ENCODE measurements around the gene LMO3. TPM values are rescaled to one million over a fixed set of nuclear protein-coding genes. Genes with fewer than 3 reads are reported as not detected.
A peak's percentile ranks its signal among the peaks of the same experiment; 100 is the strongest.

Gene LMO3
- total RNA-seq, 1 donor from 2014 or later = 2.6 TPM

DNA sequence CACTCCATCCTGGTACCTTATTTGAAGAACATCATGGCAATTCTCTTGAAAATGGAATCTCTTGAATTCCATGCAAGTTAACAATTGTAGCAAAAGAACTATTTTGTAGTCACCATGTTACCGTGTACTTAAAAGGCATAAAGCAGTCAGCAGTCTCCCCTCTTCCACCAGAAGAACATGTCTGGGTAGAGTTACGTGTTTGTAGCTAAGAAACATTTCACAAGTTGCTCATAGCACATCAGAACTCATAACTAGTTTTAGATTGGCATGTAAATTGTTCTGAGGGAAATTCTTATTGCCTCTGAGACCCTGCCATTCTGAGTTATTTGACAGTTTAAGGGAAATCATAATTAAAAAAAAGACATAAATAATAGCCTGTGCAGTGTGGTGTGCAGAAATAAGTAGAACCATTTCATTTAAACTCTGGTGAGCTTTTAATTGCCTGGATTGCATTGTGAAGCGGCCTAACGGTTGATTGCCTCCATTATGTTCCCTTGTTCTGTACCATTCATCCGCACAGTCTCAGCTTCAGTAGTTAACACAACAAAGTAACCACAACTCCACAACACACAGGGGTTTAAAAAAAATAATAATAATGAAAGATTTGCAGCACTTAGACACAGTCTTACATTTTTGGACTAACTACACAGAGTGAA lies 2.6 kb downstream of the LMO3 start:
- intact Hi-C loops (cut with micrococcal nuclease) = no loop called here
- DNase-seq (no peak), ATAC-seq (no peak)

DNA sequence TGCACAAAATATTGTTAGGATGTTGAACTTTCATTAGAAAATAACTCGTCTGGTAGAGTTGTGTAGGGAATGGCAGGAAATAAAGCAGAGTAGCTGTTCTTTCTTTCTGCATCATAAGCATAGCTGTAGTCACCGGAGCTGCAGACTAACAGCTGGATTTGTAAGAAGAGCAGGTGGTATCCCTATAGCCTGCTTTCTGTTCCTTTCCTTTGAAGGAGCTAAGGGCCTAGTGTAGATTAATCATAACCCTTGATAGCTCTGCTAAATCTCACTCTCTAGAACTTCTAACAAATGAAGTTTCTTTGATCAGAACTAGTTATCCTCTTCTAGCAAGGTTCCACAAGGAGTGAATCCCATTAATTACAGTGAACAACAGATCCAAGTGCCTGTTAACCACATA lies 3.5 kb downstream of the LMO3 start:
- ATAC-seq (no peak), DNase-seq (no peak)
- intact Hi-C loops (cut with micrococcal nuclease) = no loop called here

DNA sequence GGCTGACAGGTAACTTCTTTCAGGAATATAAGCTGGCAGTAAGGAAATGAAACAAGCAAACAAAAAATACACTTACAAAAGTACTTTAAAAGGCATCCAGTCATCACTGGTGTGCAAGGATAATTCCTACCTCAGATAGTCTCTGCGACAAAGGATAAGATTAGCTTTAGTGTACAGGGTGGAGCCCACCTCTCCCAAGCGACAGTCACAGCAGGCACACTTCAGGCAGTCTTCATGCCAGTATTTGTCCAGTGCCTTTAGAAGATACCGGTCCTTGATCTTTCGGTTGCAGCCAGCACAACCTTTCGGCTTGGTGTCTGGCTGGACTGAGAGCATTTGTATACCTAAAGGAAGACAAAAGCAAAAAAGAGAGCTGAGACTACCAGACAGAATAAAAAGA lies 5.4 kb downstream of the LMO3 start:
- DNase-seq (no peak), ATAC-seq (no peak)
- intact Hi-C loops (cut with micrococcal nuclease) = no loop called here

DNA sequence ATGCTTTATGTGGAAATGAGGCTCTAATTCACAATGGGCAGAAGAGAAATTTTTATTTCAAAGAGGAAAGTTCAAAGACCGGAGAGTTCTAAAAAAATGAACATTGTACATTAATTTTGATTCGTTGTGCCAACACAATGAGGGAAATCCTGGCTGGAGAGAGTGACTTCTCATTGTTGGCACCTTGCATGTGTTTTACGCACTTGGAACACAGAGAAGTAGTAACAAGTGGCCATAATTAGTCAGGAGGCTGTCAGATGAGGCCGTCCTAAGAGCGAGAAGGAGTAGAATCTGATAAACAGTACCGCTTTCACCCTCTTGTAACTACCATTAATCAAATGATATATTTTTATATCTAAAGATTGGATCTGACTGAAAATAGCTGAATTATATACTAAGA lies 6.9 kb downstream of the LMO3 start:
- no peak for ATAC-seq
- DNase-seq = no peak
- intact Hi-C loops (cut with micrococcal nuclease) = no loop called here

DNA sequence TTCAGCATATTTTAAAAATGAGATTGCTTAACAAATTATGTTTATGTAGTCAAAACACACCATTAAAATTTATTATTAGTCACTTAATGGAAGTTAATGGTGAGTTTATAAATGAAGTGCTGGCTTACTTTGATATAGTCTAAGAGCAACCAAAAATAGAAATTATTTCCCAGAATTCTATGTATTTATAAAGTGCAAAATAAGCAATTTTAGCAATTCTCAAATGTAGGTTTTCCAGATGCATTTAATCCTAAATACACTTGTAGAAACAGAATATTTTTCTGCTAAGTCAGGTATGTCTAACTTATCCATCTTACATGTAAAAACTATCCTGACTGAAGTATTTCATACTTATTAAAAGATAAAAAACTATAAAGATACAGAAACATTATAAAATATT lies 11.2 kb downstream of the LMO3 start:
- intact Hi-C loops (cut with micrococcal nuclease) = no loop called here
- DNase-seq = no peak
- no peak for ATAC-seq

DNA sequence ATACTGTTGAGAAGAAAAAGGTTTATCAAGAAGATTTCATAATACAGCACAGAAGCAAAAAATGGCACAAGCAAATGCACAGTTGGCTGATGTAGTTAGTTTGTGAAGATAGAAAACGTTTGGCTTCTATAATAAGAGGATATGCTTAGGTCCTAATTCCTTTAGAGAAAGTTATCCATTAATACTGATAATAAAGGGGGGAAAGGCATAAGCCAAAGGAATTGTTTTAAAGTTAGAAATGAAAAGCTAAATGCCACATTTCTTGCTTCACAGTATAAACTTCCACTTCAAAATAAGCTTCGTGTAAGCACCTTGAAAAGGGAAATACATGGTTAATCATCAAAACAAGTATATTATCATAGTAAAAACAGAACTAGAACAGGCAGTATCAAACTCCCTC lies 12.4 kb downstream of the LMO3 start:
- DNase-seq = no peak
- ATAC-seq = no peak
- intact Hi-C loops (cut with micrococcal nuclease) = no loop called here

DNA sequence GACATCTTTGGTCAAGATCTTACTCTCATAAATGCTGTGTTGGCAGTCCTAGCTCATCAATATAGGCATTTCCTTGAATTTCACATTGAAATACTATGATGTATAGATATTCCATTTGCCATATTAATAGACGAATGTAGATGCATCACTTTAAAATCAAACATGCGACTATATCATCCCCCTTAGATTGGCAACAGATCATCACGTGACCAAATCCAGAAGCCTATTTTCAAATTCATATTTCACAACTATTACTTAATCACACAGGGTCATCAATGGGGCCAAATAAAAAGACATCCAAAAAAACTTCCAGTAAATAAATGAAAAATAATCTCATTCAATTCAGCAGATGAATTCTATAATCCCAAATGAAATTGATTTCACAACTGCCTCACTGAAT lies 15.3 kb downstream of the LMO3 start:
- intact Hi-C loops (cut with micrococcal nuclease) = no loop called here
- ATAC-seq = no peak
- DNase-seq = no peak

DNA sequence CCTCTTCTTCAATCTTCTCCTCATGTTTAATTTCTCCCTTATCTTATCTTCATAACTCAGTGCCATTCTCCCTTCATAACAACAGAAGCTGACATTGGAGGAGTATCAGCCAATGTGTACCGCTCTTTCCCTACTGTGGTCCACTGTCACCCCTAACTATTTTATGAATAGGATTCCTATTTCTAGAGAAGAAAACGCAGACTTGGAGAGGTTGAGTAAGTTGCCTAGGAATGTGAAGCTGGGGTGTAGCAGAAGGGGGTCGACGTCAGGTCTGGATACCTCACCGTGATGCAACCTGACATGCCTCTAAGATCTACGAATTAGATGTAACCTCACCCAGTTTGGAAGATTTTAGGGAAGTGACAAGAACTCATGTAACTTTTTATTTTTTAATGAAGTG lies 17.1 kb downstream of the LMO3 start:
- DNase-seq = no peak
- intact Hi-C loops (cut with micrococcal nuclease) = no loop called here
- no peak for ATAC-seq

DNA sequence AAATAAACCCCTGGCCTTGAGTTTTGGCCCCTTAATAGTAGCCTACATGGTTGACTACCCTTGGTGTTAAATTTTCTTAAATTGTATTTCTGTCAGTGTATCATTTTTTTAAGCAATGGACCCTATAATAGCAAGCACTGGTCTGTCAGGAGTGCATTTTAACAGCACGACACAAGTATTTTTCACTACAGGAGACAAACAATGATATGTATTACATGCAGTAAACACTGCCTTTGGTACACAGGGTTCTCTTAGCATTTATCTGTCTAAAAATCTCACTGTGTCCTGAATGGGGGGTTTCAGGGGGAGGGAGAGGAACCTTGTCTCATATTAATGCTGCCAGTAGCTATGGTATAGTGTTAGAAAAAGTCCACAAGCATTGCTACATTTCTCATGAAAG lies 18.4 kb downstream of the LMO3 start:
- ATAC-seq (no peak), DNase-seq (no peak)
- intact Hi-C loops (cut with micrococcal nuclease) = no loop called here

DNA sequence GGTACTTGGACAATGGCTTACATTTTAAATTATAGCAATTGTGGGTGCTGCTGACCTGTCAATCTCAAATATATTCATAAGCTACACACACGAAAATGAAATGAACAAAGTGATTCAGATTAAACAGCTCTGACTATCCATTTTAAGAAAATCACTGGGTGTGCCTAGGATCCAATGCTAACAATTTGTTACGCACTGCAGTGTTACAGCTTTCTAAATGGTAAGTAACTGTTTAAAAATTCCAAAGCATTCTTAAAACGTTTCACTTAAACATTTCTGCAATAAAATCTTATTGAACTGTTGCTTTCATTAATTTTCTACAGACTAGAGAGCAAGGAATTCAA lies 18.9 kb downstream of the LMO3 start:
- peak; percentile 44 for ATAC-seq
- intact Hi-C loops (cut with micrococcal nuclease) = no loop called here
- no peak for DNase-seq

DNA sequence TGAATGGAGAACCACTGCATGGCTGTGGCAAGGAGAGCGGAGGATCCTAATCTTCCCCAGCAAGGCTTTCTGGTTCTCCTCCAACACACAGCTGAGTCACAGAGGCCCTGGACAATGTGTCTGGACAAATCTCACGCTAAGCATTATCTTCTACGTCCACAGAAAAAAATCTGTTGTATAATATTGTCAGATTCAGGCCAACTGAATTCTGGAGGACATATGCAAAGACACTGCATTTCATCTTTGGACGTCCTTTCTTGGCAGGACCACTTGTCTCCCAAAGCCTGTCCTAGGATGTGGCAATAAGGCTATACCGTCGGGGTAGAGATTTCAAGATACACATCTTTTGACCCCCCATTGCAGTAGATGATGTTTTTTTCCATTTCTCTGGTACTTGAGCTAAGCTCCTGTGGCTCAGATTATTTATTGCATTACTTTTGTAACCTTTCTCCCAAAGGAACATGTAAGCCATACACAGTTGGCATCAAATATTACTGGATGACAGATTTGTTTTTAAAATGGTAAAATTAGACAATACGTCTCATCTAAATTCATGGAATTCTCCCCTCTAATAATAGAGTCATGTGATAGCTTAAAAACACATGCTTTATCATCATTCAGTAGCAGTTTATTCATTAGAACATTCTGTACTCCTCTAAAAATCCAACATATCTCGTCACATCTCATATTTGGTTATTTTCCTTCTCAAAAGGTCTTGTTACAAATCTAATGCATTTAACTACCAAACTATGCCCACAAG lies 19.4 kb downstream of the LMO3 start:
- intact Hi-C loops (cut with micrococcal nuclease) = no loop called here
- DNase-seq (peak; percentile 34), ATAC-seq (peak; percentile 92)

DNA sequence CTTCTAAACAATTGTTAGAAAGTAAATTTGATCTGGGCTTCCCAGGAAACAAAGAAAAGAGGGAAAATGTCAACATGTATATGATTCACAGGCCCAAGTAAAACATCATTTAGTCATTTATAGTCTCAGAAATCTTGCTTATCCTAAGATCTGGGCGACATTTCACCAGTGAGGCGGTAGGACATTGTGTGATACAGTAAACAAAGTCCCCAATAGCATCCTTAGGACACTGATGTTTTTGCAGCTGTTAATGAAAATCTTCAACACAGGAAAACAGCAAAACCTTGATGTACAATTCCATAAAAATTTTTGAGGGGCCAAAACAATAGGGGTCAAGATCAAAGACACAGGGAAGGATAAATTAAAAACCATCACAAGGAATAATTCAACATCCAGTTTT lies 20.2 kb downstream of the LMO3 start:
- ATAC-seq (no peak), DNase-seq (no peak)
- intact Hi-C loops (cut with micrococcal nuclease) = no loop called here

DNA sequence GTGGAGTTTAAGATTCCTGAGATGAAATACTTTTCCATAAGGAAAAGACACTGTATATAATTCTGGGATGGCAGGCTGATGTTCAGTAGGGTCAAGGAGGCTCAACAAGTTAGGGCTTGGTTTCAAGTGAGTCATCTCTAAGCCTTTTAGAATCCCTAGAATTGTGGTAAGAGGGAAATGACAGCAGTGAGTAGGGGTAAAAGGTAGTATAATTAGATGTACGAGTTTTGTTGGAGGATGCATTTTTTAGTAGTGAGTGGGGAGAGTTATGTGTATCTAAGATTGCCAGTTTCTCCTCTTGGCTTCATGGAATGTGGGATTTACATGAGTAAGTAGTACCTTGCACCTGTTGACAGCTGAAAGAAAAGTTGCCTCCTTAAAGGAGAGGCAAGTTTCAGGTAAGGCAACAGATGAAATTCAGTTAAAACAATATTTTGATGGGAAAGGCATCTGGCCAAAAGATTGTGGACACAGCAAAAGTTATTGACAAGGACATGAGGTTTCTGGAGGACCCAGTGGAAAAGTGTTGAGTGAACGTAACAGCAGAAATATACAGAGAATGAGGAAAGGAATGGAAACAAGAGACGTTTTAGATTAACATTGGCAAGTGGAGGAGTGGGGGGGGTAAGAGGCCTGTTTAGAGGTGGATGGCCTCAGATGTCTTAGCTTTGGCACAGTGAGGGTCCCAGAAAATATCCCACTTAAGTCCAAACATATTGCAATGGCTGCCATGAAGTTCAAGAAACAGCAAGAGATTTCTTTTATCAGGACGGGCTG lies 21.8 kb downstream of the LMO3 start:
- DNase-seq (no peak), ATAC-seq (no peak)
- intact Hi-C loops (cut with micrococcal nuclease) = no loop called here

DNA sequence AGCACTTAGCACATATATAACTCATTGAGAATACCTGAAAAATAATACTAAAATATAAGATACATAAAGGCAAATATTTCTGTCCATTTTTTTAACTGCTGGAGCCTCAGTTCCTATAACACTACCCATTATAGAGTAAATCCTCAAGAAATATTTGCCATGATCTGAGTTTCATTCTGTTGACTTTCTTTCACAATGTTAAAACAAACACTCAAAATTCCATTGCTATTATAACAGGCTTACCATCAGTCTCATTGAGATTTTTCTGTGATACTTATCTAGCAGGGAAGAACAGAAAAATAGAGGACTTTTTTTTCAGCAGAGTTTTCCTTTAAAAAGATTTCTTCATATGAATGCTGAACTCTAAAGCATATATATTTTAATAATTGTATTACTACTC lies 24.5 kb downstream of the LMO3 start:
- ATAC-seq (no peak), DNase-seq (no peak)
- intact Hi-C loops (cut with micrococcal nuclease) = no loop called here

DNA sequence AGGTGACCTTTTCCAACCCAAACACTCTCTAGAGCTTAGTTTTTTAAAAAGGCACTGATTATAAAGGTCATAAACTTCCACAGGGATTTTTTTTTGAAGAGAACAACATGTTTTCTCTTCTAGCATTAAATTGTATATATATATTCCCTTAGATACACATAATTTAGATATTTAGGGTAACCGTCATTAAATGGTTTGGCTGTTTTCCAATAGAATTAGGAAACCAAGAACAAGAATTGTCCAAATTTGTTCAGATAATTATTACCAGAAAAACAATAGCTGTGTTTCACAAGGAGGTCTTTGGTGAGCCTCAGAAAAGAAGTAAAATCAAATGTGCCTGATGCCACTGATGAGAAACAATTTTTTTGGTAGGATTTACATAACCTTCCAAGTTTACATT lies 26.9 kb downstream of the LMO3 start:
- intact Hi-C loops (cut with micrococcal nuclease) = no loop called here
- no peak for ATAC-seq
- no peak for DNase-seq

DNA sequence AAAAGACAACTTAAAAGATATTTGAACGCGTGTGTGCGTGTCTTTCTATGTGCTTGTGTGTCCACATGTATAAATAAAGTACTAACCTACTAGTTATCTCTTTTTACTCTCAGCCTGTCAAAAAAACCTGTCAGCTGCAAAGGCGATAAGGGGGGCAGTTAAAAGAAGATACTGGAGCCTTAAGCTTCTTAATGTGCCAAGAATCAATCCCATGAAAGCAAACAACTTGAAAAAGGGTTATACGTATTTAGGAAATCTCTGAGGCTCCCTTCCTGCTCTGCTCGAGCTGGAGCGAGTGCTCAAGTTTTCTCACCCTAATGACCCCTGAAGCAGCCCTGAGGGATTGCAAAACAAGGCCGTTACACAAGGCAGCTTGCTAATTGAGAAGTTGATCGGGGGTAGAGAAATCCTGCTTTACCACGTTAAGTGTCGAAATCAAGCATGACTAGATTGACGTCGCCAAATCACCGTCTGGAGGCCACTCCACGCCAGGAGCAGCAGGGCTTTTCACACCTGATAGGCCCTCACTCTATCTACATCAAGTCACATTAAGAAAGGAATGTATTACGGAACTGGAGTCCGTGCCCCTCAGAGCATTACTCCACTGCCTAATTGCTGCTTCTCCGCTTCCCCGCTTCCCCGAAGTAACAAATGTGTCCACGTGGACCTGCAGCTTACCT lies 32.4 kb downstream of the LMO3 start:
- peak; percentile 91 for ATAC-seq
- DNase-seq = peak; percentile 32

DNA sequence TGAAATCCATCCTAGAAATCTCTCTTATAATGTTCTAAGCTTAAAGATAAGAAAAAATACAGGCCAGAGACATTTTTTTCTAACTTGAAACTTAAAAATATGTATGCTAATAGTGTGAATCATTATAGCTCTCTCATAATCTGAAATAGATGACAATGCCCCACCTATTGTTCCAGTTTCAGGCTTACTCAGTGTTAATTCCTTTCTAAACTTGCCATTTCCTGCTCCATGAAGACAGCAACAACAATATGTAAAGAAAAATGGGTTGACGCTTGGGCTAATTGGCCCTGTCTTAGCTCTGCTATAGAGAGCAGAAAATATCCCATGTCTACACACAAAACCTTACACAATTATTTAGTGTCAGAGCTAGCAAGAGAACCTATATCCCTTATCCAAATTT lies 37.1 kb downstream of the LMO3 start:
- intact Hi-C loops (cut with micrococcal nuclease) = no loop called here
- no peak for DNase-seq
- no peak for ATAC-seq

More for the DNA sequence above, 32.4 kb downstream of the LMO3 start:
- intact Hi-C loops (cut with micrococcal nuclease) = no loop called here

DNA sequence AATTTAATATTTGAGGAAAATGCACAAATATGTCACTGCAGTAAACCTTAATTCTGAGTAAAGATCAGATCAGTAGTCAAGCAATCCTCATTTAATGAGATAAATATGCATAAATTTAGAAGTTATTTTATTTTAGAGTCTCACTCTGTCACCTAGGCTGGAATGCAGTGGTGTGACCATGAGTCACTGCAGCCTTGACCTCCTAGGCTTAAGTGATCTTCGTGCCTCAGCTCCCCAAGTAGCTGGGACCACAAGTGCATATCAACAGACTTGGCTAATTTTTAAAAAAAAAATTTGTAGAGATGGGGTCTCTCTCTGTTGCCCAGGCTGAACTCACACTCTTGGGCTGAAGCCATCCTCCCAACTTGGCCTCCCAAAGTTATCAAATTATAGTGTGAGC lies 41.3 kb downstream of the LMO3 start:
- no peak for DNase-seq
- intact Hi-C loops (cut with micrococcal nuclease) = no loop called here
- no peak for ATAC-seq

DNA sequence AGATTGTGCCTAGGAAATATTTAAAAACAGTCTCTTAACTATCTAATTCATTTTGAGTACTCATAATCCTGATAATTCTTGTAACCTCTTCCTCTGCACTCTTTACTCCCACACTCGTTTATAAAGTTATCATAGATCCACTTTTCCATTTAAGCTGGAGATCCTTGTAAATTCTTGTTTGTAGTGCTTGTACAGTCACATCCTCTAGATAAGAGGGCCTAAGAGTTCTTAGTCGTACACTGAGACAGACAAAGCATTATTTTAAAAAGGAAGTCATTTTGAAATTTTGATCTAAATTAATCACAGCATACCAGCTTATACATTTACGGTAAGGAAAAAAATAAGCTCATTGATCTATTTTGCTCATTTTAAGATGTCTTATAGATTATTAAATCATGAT lies 42.5 kb downstream of the LMO3 start:
- intact Hi-C loops (cut with micrococcal nuclease) = no loop called here
- no peak for ATAC-seq

DNA sequence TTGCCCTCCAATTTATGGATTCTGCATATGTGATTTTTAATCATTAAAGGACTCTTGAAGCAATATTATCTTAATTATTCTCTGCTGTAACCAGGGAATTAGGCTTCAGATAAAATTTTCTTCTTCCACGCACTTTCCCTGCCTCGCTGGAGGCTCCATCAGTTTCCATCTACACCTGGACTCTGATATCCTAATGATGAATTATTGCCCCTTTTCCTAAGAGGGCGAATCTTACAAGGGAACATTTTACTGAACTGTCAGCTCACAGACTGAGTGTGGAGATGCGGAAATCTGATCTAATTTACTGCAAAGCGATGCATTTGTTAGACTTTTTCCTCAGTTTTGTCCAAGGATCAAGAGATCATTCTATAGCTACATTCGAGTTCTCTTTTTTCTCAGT lies 43.0 kb downstream of the LMO3 start:
- DNase-seq (no peak), ATAC-seq (no peak)
- intact Hi-C loops (cut with micrococcal nuclease) = no loop called here

More for the DNA sequence above, 42.5 kb downstream of the LMO3 start:
- DNase-seq = no peak

Measured in left ventricle myocardium superior (tissue), 1 donor.